GM12874 (cell line): Measurements from ENCODE around the gene DCHS2.

Experiments
- TF ChIP-seq, protein P1 (sequence below): IDR thresholded peaks from 2 replicates; pipeline ENCODE4 v1.5.1; 2011; ENCODE audit warnings: low read depth, mild to moderate bottlenecking, control low read depth, low read length, moderate library complexity; ENCODE audit not compliant: insufficient read depth

Gene DCHS2

GRCh38 chr4:154452798-154453346 is 38.7 kb downstream of the DCHS2 start:
- TF ChIP-seq, protein P1, sequence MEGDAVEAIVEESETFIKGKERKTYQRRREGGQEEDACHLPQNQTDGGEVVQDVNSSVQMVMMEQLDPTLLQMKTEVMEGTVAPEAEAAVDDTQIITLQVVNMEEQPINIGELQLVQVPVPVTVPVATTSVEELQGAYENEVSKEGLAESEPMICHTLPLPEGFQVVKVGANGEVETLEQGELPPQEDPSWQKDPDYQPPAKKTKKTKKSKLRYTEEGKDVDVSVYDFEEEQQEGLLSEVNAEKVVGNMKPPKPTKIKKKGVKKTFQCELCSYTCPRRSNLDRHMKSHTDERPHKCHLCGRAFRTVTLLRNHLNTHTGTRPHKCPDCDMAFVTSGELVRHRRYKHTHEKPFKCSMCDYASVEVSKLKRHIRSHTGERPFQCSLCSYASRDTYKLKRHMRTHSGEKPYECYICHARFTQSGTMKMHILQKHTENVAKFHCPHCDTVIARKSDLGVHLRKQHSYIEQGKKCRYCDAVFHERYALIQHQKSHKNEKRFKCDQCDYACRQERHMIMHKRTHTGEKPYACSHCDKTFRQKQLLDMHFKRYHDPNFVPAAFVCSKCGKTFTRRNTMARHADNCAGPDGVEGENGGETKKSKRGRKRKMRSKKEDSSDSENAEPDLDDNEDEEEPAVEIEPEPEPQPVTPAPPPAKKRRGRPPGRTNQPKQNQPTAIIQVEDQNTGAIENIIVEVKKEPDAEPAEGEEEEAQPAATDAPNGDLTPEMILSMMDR, result no peak

- TF ChIP-seq, protein P1, result no peak
These were observed 40.6 kb downstream of the DCHS2 start for GRCh38 chr4:154450966-154451365.

GRCh38 chr4:154444958-154445357 is 46.6 kb downstream of the DCHS2 start:
- TF ChIP-seq, protein P1, result no peak

GRCh38 chr4:154441982-154442381 is 49.6 kb downstream of the DCHS2 start:
- TF ChIP-seq, protein P1, result no peak

DNA sequence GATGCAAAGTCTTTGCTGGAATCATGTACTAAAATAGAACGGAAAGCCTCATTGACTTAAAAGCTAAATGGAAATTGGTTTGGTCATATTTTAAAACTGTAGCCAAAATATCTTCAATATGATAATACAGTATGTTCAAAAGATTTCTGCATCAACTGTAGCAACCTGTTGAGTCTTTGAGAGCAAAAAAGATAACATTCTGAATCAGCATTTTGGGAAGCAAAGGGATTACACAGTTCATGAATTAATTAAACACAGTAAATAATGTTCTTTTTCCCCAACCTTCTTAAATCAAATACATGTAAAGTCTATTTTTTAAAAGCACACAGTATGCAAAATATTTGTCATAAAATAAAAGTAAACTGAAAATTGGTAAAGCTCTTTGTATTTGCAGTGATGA is 50.5 kb downstream of the DCHS2 start:
- TF ChIP-seq, protein P1, result no peak

DNA sequence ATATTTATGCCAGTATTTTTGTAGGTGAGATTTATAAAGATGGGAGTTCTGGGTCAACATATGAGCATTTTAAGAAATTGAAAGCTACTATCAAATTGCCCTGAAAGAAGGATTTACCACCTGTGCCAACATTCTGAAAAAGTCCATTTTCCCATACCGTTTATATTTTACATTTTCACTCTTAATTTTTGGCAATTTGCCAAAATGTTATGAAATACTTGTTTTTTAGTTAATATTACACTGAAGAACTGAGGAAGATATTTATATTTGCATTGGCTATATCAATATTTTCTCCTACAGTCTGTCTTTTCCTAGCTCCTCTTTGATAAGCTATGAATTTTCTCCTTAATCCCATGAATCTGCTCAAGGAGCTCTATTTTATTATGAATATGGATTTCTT is 52.4 kb downstream of the DCHS2 start:
- TF ChIP-seq, protein P1, result no peak

DNA sequence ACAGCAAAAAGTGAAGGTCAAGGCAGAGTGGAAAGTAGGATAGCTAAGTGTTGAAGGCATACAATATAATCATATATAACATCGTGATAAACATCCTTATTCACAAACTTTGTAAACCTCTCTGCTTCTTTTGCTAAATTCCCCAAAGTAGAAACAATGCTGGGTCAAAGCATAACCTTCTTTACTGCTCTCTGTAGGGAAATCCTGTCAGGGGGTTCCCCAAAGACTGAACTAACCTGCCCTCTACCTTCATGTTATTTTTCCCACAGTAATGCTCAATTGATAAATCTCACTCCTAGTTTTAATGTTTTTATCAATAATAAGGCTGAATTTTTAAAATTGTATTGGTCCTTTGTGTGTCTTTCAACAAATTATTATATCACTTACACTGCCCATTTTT is 55.7 kb downstream of the DCHS2 start:
- TF ChIP-seq, protein P1, result no peak
